Activated effector memory CD4-positive, alpha-beta T cell treated with Interleukin-2 at 50 U/mL for 16 hours (primary cell): ENCODE measurements around the gene TTLL8.

Experiments
- DNase-seq: peaks from one replicate; pipeline ENCODE4 v3.0.0-alpha.2; 2020

TTLL8 gene

GRCh38 chr22:49976439-49977175 is 81.5 kb downstream of the TTLL8 start:
- no peak for DNase-seq

GRCh38 chr22:49975543-49976389 is 82.3 kb downstream of the TTLL8 start:
- DNase-seq = no peak

- no peak for DNase-seq
These were observed 84.8 kb downstream of the TTLL8 start for GRCh38 chr22:49973018-49973961.

- no peak for DNase-seq
These were observed 85.7 kb downstream of the TTLL8 start for GRCh38 chr22:49972163-49973017.

GRCh38 chr22:49971232-49972162 is 86.6 kb downstream of the TTLL8 start:
- DNase-seq = no peak

GRCh38 chr22:49970528-49971231 is 87.4 kb downstream of the TTLL8 start:
- peak; percentile 91 for DNase-seq

- DNase-seq = no peak
These were observed 88.2 kb downstream of the TTLL8 start for GRCh38 chr22:49969751-49970527.

GRCh38 chr22:49968831-49969661 is 89.1 kb downstream of the TTLL8 start:
- no peak for DNase-seq
